ENCODE data around the gene HOXD1.

GRCh38 chr2:176239031-176239430 lies 50.6 kb downstream of the HOXD1 start:
- TF ChIP-seq CTCF (IDR thresholded peaks at IDR 0.05) (no peak), ZFX (IDR thresholded peaks at IDR 0.05; ENCODE audit: borderline replicate concordance) (no peak)

Data from 22Rv1 (cell line).